ENCODE data around the gene RPA1.
"Not testable (repeated sequence)": the region's sequence is repeated elsewhere in the genome, so short reads cannot be mapped to it uniquely, and the experiment has no call there.

Gene RPA1
- 56.8 reads per million, percentile 71 among the genes with 10 or more reads in this experiment for total RNA-seq

DNA sequence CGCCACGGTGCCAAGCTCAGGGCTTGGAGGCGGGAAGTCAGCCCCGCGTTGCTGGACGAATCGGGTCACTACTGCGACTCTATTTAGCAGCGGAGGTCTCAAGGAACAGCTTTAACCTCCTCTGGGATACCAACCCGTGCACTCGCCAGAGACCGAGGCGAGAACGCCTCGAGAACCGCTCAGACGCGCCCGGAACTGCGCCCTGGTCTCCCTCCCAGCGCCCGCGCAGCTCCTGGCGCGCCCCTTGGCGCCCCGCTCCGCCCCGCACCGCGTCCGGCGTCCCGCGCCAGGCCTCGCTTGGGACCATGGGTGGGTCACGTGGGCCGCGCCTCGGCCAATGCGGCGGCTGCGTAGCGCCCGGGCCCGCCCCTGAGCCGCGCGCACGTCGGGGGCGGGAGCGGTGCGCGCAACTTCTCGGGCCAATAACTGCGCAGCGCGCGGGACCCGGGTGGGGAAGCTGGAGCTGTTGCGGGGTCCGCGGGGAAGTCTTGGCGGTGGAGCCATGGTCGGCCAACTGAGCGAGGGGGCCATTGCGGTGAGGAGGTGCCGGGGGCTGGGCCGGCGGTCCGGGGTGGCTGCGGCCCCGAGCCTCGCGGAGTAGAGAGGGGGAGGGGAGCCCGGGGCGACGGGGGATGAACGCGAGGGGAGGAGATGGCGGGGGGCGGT, at the start of gene RPA1, which contains the start of gene SMYD4:
Gene RPA1, plus strand, starts transcription at position 414 of the 666 bp plus-strand sequence. Its CDS starts 89 bp downstream, at position 503.
Gene SMYD4, minus strand, starts transcription at position 311 of the 666 bp plus-strand sequence. CDS start 1,908 bp downstream, outside the sequence.
- DNase-seq: peak; percentile 86

DNA sequence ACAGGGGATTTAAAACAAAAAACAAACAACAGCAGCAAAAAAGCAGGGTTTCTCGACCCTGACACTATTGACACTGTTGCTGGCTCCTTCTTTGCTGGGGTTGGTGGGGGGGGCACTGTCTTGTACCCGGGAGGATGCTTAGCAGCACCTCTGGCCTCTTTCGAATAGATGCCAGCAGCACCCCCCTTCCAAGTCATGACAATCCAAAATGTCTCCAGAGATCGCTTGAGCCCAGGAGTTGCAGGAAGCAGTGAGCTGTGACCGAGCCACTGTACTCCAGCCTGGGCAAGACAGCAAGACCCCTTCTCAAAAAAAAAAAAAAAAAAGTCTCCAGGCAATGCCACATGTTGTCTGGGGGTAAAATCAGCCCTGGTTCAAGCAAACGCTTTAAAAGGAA, 47.6 kb upstream of the RPA1 start:
- no peak for DNase-seq

DNA sequence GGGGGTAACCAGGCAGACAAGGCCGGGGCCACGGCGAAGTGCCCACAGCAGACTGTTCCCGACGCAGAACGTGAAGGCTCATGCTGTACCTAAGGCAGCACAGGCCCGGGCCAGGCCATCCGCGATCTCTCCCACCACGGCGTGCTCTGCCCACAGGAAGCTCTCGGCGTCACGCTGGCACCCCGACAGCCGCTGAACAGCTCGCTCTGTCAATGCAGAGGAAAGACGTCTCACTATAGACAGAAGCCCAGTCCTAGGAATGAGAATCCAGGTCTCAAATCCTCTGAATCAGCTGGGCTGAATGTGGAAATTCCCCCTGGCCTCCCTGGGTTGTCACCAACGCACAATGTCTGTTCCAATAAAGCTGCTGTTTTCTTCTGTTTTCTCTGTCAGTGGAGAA, 46.5 kb upstream of the RPA1 start:
- no peak for DNase-seq

DNA sequence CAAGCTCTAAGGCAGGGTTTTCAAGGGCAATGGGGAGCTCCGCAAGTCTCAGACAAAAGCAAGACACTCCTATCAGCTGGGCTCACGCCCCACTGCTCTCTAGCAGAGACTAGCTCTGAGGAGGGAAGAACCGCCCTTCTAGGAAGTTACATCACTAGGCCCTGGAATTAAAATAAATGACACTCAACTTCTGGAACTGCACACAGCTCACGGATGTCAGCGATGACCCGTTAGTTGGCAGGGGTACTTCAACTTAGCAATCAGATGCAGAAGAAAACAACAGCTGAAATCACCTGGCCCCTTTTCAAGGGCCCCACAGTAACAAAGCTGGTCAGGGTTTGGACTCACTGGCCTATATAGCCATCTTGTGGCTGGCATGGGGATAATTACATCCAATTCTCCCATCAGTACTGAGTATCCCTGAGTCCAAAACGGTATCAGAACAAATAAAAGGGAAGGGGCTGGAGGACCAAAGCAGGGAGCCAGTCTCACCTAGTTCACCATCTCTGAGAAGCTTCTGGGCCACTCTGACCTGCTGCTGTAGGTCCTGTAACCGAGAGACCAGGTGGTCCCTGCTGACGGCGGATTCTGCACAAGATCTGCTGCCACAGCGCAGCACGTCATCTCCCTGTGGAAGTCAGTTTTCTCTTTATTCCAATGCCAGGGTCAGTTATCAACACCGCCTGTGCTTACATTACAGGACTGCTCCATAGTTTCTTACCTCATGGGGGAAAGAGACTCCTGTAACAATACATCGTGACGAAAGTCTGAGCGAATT, 45.8 kb upstream of the RPA1 start:
- no peak for DNase-seq

DNA sequence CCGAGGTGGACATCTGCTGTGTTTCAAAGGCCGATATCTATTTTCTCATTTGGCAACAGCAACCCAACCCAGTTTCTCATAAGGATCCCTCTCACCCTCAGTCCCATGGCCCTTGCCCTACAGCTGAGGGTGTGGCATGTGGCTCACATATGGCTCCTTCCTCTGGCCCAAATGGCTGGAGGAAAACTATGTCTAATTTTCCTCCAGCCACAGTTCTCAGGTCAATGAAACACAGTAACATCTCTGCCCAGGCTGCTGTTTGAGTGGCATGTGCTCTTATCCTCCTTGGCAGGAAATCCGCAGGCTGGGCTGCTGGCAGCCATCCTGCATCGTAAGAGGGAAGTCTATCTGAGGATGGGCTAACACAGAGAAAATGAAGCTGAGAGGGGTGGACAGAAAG, 43.9 kb upstream of the RPA1 start:
- no peak for DNase-seq

DNA sequence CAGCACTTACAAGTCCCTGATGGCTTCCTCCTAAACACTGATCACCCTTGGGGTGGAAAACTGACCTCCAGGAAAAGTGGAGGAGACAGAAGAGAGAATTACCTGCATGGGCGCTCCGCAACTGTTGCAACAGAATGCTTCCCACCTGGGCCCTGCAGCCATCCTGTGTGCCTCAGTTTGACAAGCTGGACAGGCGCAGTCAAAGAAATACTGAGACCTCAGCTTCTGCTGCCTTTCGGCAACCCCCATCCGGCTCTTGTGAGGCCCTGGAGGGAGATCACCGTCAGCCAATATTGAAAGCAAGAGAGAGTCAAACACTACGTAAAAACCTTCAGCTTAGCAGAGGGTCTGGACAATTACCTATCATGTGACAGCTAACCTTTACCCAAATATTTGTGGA, 43.1 kb upstream of the RPA1 start:
- DNase-seq: no peak

DNA sequence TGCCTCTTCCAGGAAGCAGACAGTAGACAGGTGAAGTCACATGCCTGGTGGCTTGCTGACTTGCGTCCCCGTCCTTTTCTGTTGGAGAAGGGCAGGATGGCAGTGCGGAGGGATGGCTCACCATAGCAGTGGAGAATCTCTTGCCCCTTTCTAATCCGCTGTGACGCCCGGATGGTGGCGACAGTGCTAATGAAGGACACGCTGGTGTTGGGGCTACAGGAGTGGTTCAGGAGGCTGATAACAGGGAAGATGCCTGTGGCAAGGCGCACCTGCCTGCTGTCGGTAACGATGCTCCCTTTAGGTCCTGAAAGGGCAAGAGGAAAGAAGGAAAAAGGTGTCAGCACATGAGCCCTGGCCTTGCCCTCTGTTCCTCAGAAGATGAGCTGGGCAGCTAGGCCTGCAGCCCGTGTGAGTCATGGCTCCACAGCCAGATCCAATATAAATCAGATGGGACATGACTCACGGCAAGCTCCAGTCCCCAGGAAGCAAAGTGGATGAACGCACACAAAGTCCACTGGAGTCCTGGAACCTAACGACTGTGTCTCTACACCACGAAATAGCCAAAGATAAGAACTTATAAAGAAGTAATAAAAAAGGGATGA, 42.4 kb upstream of the RPA1 start:
- DNase-seq: no peak

DNA sequence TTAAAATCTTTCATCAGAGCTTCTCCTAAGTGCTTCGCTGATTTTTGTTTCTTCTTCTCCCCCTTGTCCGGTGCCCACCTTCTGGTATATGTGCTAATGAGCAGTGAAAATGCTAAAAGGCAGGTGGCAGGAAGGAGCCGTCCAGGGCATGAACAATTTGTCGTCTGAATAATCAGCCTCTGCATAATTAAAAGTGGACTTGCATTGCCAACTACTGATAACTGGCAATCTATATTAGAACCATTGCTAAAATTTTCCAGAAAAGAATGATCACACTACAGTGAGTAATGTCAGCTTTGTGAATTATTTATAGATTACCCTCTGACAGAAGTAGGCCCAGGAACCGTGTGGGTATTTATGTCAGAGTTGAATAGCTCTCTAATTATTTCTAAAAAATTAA, 39.9 kb upstream of the RPA1 start:
- no peak for DNase-seq

DNA sequence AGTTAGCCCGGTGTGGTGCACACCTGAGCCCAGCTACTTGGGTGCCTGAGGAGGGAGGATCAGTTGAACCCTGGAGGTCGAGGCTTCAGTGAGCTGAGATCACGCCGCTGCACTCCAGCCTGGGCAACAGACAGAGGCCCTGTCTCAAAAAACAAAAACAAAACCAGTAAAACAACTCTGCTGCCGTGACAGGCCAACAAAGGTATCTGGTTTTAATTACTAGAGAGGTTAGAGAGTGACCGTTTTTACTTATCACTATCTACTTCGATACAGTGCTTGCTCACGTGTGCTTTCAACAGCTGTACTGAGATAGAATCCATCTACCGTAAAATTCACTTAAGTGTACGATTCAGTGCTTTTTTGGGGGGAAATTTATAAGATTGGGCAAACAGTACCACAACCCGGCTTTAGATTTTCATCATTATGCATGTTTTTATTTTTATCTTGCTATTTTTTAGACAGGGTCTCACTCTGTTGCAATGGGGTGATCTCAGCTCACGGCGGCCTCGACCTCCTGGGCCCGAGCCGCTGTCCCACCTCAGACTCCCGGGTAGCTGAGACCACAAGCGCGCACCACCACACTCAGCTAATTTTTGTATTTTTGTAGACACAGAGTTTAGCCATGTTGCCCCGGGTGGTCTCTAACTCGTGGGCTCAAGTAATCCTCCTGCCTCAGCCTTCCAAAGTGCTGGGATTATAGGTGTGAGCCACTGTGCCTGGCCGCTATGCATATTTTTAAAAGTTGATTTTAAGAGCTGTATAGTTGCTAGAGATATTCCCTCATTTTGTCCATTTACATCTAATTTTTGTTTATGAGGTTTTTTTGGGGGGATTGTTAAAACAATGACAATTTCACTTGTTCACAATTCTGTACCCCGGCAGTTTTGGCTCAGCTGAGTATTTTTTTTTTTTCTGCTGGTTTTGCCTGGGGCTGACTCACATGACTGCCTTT, 37.0 kb upstream of the RPA1 start:
- DNase-seq: no peak

DNA sequence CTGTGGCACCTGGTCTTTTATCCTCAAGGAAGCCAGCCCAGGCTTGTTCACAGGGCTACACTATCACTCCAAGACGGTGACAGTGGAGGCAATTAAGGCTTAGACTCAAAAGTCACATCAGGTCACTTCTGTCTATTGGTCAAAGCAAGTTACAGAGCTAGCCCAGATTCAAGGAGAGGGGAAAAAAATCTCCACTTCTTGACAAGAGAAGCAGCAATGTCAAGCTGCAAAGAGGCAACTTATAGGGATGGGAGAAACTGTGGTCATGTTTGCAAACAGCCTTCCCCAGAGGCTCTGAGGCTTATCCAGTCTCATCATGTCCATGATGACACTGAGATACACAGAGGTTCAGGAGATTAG, 36.4 kb upstream of the RPA1 start:
- no peak for DNase-seq

DNA sequence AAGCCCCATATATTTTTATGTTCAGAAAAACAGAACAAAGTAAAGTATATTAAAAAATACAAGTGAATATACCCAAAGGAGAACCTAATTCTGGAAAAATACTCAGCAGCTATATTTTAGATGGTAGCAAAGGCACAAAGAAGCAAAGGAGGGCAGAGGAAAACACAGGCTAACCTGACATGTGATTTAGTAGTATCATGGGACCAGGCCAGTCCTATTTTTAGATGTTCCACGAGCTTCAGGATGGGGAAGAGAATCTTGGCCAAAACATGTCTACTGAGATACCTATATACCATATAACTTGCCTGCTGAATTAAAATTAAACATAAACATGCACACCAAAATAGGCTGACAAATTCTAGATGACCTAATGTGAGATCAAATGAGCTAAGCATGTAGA, 33.0 kb upstream of the RPA1 start:
- DNase-seq: no peak

DNA sequence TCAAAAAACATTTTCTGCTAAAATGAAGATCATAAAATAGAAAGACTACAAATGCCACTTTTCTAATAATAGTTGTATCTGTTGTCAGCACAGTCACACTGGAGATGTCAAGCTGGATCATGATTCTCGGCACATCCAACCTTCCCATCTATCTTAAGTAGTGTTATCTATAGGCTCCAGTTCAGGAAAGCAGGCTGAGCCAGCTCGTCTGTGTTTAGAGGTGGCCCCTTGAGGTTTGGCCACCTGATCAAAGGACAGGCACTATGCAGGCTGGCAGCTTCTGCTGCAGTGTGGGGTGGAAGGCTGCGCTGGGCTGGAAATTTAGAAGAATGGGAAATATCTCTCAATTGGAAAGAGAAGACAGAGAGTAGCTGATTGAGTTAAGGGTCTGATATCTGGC, 32.5 kb upstream of the RPA1 start:
- no peak for DNase-seq

DNA sequence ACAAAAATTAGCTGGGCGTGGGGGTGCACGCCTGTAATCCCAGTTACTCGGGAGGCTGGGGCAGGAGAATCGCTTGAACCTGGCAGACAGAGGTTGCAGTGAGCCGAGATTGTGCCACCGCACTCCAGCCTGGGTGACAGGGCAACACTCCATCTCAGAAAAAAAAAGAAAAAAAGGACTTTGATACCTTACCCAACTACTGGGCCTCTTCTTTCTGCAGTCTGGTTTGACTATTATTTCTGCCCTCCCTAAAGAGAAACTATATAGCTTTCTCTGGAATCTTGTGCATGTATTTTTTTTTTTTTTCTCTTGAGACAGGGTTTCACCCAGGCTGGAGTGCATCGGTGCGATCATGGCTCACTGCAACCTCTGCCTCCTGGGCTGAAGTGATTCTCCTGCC, 32.0 kb upstream of the RPA1 start:
- not testable (repeated sequence) for DNase-seq

DNA sequence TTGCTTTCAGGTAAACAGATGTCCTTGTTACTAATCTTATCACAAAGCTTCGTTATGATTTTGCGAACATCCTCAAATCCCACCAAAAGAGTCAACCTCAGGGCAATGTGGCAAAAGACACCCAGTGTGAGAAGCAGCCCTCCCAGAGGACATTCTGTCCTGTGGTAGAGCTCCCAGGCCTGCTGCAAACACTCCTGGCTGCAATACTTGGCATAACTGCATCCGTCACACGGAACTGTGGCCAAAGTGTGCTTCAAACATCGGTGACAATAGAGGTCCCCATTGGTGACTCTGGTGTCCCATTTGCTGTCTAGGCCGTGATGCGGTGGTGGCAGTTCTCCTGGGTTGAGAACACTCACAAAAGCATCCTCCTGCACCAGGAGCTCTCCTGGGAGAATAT, 29.6 kb upstream of the RPA1 start:
- no peak for DNase-seq

DNA sequence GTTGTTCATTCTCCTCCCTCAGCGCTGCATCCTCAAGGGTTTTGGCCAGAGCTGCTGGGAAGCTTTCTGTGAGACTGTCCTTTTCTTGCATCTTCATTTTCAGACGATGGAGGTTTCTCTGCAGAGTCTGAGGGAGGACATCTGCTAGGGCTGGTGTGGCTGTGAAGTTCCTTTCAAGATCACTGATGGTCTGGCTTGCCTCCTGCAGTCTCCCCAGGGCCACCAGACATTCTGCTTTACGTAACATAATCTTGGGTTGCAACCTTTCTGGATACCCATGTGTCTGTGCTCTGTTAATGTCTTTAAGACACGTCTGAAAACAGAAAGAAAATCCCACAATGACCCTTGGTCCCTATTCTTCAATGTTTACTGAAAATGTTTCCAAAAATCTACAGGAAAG, 29.1 kb upstream of the RPA1 start:
- no peak for DNase-seq

DNA sequence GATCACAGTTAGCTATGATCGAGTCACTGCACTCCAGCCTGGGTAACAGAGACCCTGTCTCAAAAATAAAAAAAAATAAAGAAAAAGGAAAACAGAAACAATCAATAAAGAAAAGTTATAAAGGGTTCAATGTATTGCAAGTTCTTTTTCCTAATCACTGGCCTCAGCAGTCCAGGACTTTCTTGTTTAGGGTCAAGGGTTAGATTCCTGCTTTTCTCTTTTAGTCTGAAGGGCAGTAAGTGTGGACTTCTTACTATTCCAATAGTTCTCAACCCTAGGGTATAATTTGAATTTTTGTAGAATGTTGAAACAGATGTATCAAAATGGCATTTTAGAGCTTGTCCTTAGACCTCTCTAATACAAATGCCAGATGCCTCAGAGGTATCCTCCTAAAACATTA, 27.4 kb upstream of the RPA1 start:
- DNase-seq: no peak

DNA sequence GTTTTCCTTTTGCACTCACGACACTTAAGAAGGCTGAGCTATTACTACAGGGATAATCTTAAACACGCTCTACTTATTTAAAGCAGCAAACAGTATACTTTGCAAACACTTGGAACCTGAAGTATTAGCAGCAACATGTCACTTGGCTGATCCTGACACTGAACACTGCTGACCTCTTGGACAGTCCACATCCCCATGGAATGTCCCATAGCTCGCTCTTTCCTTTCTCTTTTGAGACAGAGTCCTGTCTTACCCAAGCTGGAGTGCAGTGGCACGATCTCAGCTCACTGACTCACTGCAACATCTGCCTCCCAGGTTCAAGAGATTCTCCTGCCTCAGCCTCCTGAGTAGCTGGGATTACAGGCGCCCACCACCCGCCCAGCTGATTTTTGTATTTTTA, 26.5 kb upstream of the RPA1 start:
- no peak for DNase-seq

DNA sequence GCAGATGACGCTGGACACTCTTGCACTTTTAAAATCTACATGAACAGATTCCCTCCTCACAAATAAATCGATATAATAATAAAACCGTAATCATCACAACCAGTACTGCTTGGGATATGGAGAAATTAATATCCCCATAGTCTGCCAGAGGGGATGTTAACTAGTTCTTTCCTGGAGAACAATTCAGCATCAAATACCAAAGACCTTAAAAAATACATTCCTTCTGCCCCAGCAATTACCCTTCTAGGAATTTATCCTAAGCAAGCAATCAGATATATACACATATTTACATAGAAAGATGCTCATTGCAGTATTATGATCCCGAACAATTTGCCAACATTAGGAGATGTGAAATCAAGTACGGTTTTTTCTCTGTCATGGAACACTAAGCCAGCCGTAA, 21.9 kb upstream of the RPA1 start:
- no peak for DNase-seq

DNA sequence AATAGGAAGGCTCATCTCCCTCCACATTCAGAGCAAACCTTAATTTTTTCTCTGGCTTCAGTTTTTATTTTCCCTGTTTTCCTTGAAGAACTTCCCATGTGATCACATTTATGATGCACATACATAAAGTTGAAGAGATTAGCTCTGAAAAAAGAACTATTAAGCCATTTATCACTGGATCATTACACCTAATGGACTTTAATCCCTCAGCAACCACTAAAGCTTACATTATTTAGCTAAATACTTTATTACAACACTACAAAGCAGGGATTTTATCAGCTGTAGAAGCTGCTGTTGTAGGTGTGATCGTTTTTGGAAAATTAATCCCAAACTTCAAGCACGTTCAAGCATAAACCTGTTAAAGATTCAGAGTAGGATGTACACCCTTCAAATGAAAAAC, 21.2 kb upstream of the RPA1 start:
- DNase-seq: no peak

DNA sequence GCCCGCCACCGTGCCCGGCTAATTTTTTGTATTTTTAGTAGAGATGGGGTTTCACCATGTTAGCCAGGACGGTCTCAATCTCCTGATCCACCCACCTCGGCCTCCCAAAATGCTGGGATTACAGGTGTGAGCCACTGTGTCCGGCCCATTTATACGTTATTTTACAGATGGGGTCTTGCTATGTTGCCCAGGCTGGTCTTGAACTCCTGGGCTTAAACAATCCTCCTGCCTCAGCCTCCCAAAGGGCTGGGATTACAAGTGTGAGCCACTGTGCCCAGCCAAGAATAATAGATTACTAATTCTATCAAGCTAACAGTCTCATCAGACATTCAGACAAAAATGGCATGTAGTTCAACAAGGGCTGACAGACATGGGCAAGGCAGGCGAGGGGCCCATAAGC, 20.0 kb upstream of the RPA1 start:
- DNase-seq: not testable (repeated sequence)

DNA sequence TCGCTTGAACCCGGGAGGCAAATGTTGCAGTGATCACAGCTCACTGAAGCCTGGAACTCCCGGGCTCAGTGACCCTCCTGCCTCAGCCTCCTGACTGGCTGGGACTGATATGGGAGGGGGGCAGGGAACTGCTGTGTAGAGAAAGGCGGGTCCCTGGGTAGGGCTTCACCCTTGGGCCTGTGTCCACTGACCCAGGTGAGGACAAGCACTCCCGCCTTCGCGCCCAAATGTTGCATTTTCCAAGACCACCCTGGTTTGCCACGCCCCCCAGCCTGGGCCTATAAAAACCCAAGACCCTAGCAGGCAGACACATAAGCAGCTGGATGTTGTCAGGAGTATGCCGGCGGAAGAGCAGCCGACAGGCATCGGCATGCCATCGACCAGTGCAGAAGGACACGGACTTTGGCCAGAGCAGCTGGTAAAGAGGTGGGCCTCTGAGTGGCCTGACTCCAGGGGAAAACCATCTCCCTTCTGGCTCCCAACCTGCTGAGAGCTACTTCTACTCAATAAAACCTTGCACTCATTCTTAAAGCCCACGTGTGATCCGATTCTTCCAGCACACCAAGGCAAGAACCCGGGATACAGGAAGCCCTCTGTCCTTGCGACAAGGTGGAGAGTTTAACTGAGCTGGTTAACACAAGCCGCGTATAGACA, 19.2 kb upstream of the RPA1 start:
- no peak for DNase-seq

DNA sequence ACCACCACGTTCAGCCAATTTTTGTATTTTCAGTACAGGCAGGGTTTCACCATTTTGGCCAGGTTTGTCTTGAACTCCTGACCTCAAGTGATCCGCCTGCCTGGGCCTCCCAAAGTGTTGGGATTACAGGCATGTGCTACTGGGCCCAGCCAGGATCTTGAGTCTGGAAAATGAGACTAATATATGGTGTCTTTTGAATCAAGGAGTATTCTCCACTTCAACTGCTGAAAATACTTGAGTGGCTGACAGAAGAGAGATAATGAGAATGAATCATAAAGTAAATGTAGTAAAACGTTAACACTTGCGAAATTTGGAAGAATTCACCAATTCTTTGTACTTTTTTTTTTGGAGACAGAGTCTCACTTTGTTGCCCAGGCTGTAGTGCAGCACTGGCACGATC, 16.7 kb upstream of the RPA1 start:
- DNase-seq: no peak
